GM21529 (cell line): ENCODE measurements around the gene TRPV3.
"Not testable (repeated sequence)": the region's sequence is repeated elsewhere in the genome, so short reads cannot be mapped to it uniquely, and the experiment has no call there.

Source experiments
- ATAC-seq: cut with Tn5 transposase; IDR thresholded peaks from one replicate; pipeline ENCODE4 v1.9.1; 2021; ENCODE audit not compliant: unreplicated experiment

Gene TRPV3

GRCh38 chr17:3527468-3527867 is 30.1 kb downstream of the TRPV3 start:
- ATAC-seq = no peak

GRCh38 chr17:3526971-3527370 is 30.6 kb downstream of the TRPV3 start:
- ATAC-seq = no peak

GRCh38 chr17:3526491-3526890 is 31.1 kb downstream of the TRPV3 start:
- no peak for ATAC-seq

GRCh38 chr17:3524024-3524423 is 33.6 kb downstream of the TRPV3 start:
- ATAC-seq = no peak

GRCh38 chr17:3519472-3519871 is 38.1 kb downstream of the TRPV3 start:
- ATAC-seq = not testable (repeated sequence)

- no peak for ATAC-seq
Measured at GRCh38 chr17:3514873-3515272, 42.7 kb downstream of the TRPV3 start.

GRCh38 chr17:3514167-3514566 is 43.4 kb downstream of the TRPV3 start:
- not testable (repeated sequence) for ATAC-seq

GRCh38 chr17:3513305-3514035 is 44.1 kb downstream of the TRPV3 start:
- no peak for ATAC-seq

- no peak for ATAC-seq
Measured at GRCh38 chr17:3512505-3513171, 45.0 kb downstream of the TRPV3 start.

GRCh38 chr17:3511852-3512504 is 45.6 kb downstream of the TRPV3 start:
- no peak for ATAC-seq

GRCh38 chr17:3510090-3510489 is 47.5 kb downstream of the TRPV3 start:
- no peak for ATAC-seq

- ATAC-seq = no peak
Measured at GRCh38 chr17:3507869-3508268, 49.7 kb downstream of the TRPV3 start.

GRCh38 chr17:3507071-3507470 is 50.5 kb downstream of the TRPV3 start:
- ATAC-seq = no peak

GRCh38 chr17:3506054-3506453 is 51.6 kb downstream of the TRPV3 start:
- ATAC-seq = no peak

- no peak for ATAC-seq
Measured at GRCh38 chr17:3505008-3505407, 52.6 kb downstream of the TRPV3 start.

GRCh38 chr17:3503285-3503684 is 54.3 kb downstream of the TRPV3 start:
- no peak for ATAC-seq

- ATAC-seq = no peak
Measured at GRCh38 chr17:3502466-3502865, 55.1 kb downstream of the TRPV3 start.

- ATAC-seq = no peak
Measured at GRCh38 chr17:3501344-3501743, 56.3 kb downstream of the TRPV3 start.

GRCh38 chr17:3497101-3497500 is 60.5 kb downstream of the TRPV3 start:
- no peak for ATAC-seq

GRCh38 chr17:3485481-3486068 is 72.0 kb downstream of the TRPV3 start:
- ATAC-seq = no peak

GRCh38 chr17:3482852-3483251 is 74.8 kb downstream of the TRPV3 start:
- no peak for ATAC-seq

- ATAC-seq = no peak
Measured at GRCh38 chr17:3479988-3480387, 77.6 kb downstream of the TRPV3 start.
